Natural killer cell (primary cell): Measurements from ENCODE around the gene MAD1L1. TPM values are rescaled to one million over a fixed set of nuclear protein-coding genes. Genes with fewer than 3 reads are reported as not detected.

Experiments
- ATAC-seq, 3 donors: fragments of 150-1000 bp in 2 of 3; fragments of 200-7000 bp in 1 of 3; cut with Tn5 transposase; 1 replicate in 1 of 3; 2 replicates in 2 of 3; pipeline ENCODE4 v1.10.0; 2021; ENCODE audit warnings: mild to moderate bottlenecking in 2 of 3, moderate library complexity in 2 of 3
- DNase-seq, 2 donors: peaks; one replicate each; pipeline versions ENCODE4 v3.0.0 to v3.0.0-alpha.2; 2013 to 2021; ENCODE audit warnings: mixed read lengths in 1 of 2
- H3K27ac ChIP-seq: one replicate; pipeline ENCODE4 v1.5.1; 2013; ENCODE audit warnings: mild to moderate bottlenecking, low read length
- H3K27me3 ChIP-seq: one replicate; pipeline ENCODE4 v1.6.1; 2013; ENCODE audit warnings: low read length; ENCODE audit not compliant: control insufficient read depth, insufficient read depth
- H3K36me3 ChIP-seq: one replicate; pipeline ENCODE4 v1.6.1; 2013; ENCODE audit warnings: low read length; ENCODE audit not compliant: control insufficient read depth, insufficient read depth
- H3K4me1 ChIP-seq: one replicate; pipeline ENCODE4 v1.6.1; 2013; ENCODE audit warnings: low read length; ENCODE audit not compliant: control insufficient read depth, insufficient read depth
- H3K4me3 ChIP-seq: one replicate; pipeline ENCODE4 v1.5.1; 2013; ENCODE audit warnings: low read length
- H3K9me3 ChIP-seq: one replicate; pipeline ENCODE4 v1.6.1; 2013; ENCODE audit warnings: low read length; ENCODE audit not compliant: control insufficient read depth, insufficient read depth
- H3K27ac Mint-ChIP-seq, 2 donors: one replicate each; pipeline ENCODE4 v1.8.0; 2022; ENCODE audit warnings: mild to moderate bottlenecking in 2 of 2, mixed read lengths in 2 of 2, moderate library complexity in 1 of 2
- H3K27me3 Mint-ChIP-seq, 2 donors: one replicate each; pipeline ENCODE4 v1.8.0; 2022; ENCODE audit warnings: low read depth in 2 of 2, mixed read lengths in 2 of 2
- H3K36me3 Mint-ChIP-seq: one replicate; pipeline ENCODE4 v1.8.0; 2022; ENCODE audit warnings: mixed read lengths
- H3K4me1 Mint-ChIP-seq, 2 donors: one replicate each; pipeline ENCODE4 v1.8.0; 2022; ENCODE audit warnings: mixed read lengths in 2 of 2
- H3K4me3 Mint-ChIP-seq: one replicate; pipeline ENCODE4 v1.8.0; 2022; ENCODE audit warnings: mild to moderate bottlenecking, moderate library complexity, mixed read lengths
- H3K9me3 Mint-ChIP-seq, 2 donors: one replicate each; pipeline ENCODE4 v1.8.0; 2022; ENCODE audit warnings: mixed read lengths in 2 of 2
- WGBS: methylation state at CpG from one replicate; pipeline ENCODE4 v1.1.7; 2013; ENCODE audit warnings: missing lambda C conversion rate; ENCODE audit not compliant: insufficient coverage; 5-methylcytosine and 5-hydroxymethylcytosine counted together
- intact Hi-C: fragments of 100-400 bp; cut with micrococcal nuclease; formaldehyde crosslinking; loops from one replicate; pipeline ENCODE4 v1.14.2; 2022
- total RNA-seq, 4 donors: library from RNA; stranded (reverse); fragments of 120-200 nt in 1 of 4; gene quantifications; one replicate each; pipeline versions ENCODE4 v1.2.3 to v1.2.4, GENCODE V29; 2013 to 2022
- TF ChIP-seq, protein P1 (sequence below): fragments of 200-600 bp; IDR thresholded peaks from one replicate; pipeline ENCODE4 v1.8.0; 2022; ENCODE audit warnings: antibody characterized with exemption

MAD1L1 gene
- total RNA-seq, 3 donors from 2014 or later (not counting 1 experiment from before 2014, with no cell fraction given) = 53.6 to 81.2 (median 77.4) TPM

DNA sequence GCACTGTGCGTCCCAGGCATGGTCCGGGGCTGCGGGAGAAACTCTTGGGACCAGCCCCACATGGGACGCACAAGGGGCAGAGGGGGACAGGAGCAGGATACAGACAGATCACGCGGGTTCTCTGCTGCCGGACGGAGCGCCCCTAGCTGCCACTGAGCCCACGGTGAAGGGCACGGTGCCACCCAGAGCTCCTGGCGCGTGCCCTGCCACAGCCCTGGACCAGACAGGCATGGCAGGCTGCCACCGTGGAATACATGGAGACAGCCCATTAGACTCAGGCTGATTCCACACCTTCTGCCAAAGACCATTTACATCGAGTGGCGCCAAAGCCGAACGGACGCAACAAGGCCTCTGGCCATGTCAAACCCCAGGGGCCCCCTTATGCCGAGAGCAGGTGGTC, 90.4 kb downstream of the MAD1L1 start:
- Histone ChIP-seq H3K4me1 (peaks cover 12% of the 10 kb centered on the region), H3K27me3 (no peaks in the 10 kb centered on the region), H3K4me3 (no peak overlapping the region), H3K36me3 (peaks cover 5% of the 10 kb centered on the region), H3K27ac (no peak overlapping the region), H3K9me3 (no peaks in the 10 kb centered on the region)
- TF ChIP-seq, protein P1, sequence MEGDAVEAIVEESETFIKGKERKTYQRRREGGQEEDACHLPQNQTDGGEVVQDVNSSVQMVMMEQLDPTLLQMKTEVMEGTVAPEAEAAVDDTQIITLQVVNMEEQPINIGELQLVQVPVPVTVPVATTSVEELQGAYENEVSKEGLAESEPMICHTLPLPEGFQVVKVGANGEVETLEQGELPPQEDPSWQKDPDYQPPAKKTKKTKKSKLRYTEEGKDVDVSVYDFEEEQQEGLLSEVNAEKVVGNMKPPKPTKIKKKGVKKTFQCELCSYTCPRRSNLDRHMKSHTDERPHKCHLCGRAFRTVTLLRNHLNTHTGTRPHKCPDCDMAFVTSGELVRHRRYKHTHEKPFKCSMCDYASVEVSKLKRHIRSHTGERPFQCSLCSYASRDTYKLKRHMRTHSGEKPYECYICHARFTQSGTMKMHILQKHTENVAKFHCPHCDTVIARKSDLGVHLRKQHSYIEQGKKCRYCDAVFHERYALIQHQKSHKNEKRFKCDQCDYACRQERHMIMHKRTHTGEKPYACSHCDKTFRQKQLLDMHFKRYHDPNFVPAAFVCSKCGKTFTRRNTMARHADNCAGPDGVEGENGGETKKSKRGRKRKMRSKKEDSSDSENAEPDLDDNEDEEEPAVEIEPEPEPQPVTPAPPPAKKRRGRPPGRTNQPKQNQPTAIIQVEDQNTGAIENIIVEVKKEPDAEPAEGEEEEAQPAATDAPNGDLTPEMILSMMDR = no peak
- Mint-ChIP-seq H3K27ac (no peak overlapping the region), H3K9me3 (no peaks in the 10 kb centered on the region), H3K36me3 (no peaks in the 10 kb centered on the region), H3K27me3 (no peaks in the 10 kb centered on the region), H3K4me3 (no peak overlapping the region), H3K4me1 (peaks cover 13% of the 10 kb centered on the region in 2 donors)
- DNase-seq (no peak), ATAC-seq (no peak)
- intact Hi-C loops = no loop called here
- whole genome bisulfite sequencing = 98% methylated on average over 20 of the region's 20 CpGs

DNA sequence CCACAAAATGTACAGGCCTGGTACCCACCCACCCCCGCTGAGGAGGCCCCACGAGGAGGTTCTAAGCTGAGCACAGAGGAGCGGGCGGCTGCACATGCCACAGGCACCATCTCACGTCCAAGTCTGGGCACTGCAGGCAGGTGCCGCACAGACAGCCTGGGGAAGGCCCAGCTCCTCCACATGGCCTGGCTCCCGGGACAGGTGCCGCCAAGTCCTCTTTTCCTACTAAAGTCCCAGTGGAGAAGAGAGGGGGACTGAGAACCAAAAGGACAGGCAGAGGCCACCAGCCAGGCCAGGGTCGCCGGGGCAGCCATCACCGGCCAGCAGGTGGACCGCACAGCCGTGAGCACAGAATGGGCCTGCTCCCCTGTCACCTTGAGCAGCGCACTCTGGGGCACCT, 91.1 kb downstream of the MAD1L1 start:
- intact Hi-C loops = no loop called here
- TF ChIP-seq, protein P1 = no peak
- H3K36me3 Mint-ChIP-seq = no peaks in the 10 kb centered on the region
- WGBS = 96% methylated on average over 14 of the region's 14 CpGs
- Histone ChIP-seq H3K27ac (no peak overlapping the region), H3K4me3 (no peak overlapping the region), H3K36me3 (peaks cover 5% of the 10 kb centered on the region), H3K27me3 (no peaks in the 10 kb centered on the region), H3K4me1 (peaks cover 12% of the 10 kb centered on the region), H3K9me3 (no peaks in the 10 kb centered on the region)
- ATAC-seq = no peak
- no peak overlapping the region for H3K27ac Mint-ChIP-seq
- no peaks in the 10 kb centered on the region for H3K9me3 Mint-ChIP-seq
- no peak for DNase-seq
- H3K27me3 Mint-ChIP-seq = no peaks in the 10 kb centered on the region
- peaks cover 13 to 14% of the 10 kb centered on the region in 2 donors for H3K4me1 Mint-ChIP-seq
- H3K4me3 Mint-ChIP-seq = no peak overlapping the region

DNA sequence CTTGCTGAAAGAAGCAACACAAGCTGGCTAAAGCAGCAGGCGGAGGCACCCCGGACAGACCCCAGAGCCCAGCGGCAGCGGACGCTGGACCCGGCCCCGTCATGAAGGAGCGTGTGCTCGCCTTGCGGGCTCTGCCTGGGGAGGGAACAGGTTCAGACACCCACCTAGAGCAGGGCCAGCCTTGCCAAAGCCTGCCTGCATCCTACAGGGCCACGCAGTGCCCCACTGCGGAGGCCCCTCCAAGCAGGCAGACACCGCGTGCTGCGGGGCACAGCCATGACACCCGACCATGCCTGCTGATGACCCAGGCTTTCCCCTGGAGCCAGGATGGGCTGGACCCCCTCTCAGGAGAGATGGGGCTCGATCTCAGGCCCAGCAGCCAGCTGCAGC, 91.7 kb downstream of the MAD1L1 start:
- ATAC-seq (no peak), DNase-seq (no peak)
- Histone ChIP-seq H3K9me3 (no peaks in the 10 kb centered on the region), H3K4me1 (peaks cover 12% of the 10 kb centered on the region), H3K27me3 (no peaks in the 10 kb centered on the region), H3K27ac (no peak overlapping the region), H3K4me3 (no peak overlapping the region), H3K36me3 (peaks cover 5% of the 10 kb centered on the region)
- no peaks in the 10 kb centered on the region for H3K36me3 Mint-ChIP-seq
- intact Hi-C loops = no loop called here
- no peak overlapping the region for H3K27ac Mint-ChIP-seq
- TF ChIP-seq, protein P1 = no peak
- no peak overlapping the region for H3K4me3 Mint-ChIP-seq
- no peaks in the 10 kb centered on the region for H3K27me3 Mint-ChIP-seq
- H3K4me1 Mint-ChIP-seq = peaks cover 13 to 14% of the 10 kb centered on the region in 2 donors
- no peaks in the 10 kb centered on the region for H3K9me3 Mint-ChIP-seq
- WGBS = 97% methylated on average over 17 of the region's 17 CpGs
